SH-SY5Y (cell line): ENCODE data around the gene MRPS15.

Experiments
- GATA2 ChIP-seq: IDR thresholded peaks from 2 replicates; pipeline ENCODE4 v1.6.1; 2011; ENCODE audit warnings: mild to moderate bottlenecking, low read depth, low read length
- GATA3 ChIP-seq: IDR thresholded peaks from 2 replicates; pipeline ENCODE4 v1.6.1; 2011; ENCODE audit warnings: low read depth, mild to moderate bottlenecking, low read length, moderate library complexity

- no peak for TF ChIP-seq GATA2
- TF ChIP-seq GATA3: no peak
These were observed 11.2 kb upstream of the MRPS15 start for GRCh38 chr1:36475341-36475740.
